H9 (cell line): ENCODE measurements around the gene HIBCH. TPM values are rescaled to one million over a fixed set of nuclear protein-coding genes. Genes with fewer than 3 reads are reported as not detected.

Experiments used
- DNase-seq: peaks from one replicate; pipeline ENCODE4 v3.0.0-alpha.2; 2017
- H2AFZ ChIP-seq: one replicate; pipeline ENCODE4 v1.6.1; 2013; ENCODE audit warnings: mild to moderate bottlenecking, low read length, control low read depth, moderate library complexity
- H2AK5ac ChIP-seq: 2 replicates; pipeline ENCODE4 v1.6.1; 2013; ENCODE audit warnings: low read length, control low read depth, mixed read lengths; ENCODE audit not compliant: insufficient read length
- H2BK120ac ChIP-seq: one replicate; pipeline ENCODE4 v1.6.1; 2013; ENCODE audit warnings: low read depth, mild to moderate bottlenecking, low read length, control low read depth, inconsistent platforms; ENCODE audit not compliant: poor library complexity, severe bottlenecking
- H2BK12ac ChIP-seq: 2 replicates; pipeline ENCODE4 v1.6.1; 2013; ENCODE audit warnings: low read length, control low read depth, mixed read lengths, low read depth; ENCODE audit not compliant: insufficient read length
- H2BK15ac ChIP-seq: 2 replicates; pipeline ENCODE4 v1.6.1; 2013; ENCODE audit warnings: low read depth, low read length, control low read depth
- H2BK20ac ChIP-seq: one replicate; pipeline ENCODE4 v1.6.1; 2013; ENCODE audit warnings: low read depth, mild to moderate bottlenecking, low read length, control low read depth, inconsistent platforms; ENCODE audit not compliant: poor library complexity, severe bottlenecking
- H2BK5ac ChIP-seq: 2 replicates; pipeline ENCODE4 v1.6.1; 2013; ENCODE audit warnings: low read length, control low read depth, mixed read lengths; ENCODE audit not compliant: insufficient read length
- H3K14ac ChIP-seq: 2 replicates; pipeline ENCODE4 v1.6.1; 2013; ENCODE audit warnings: low read length, control low read depth; ENCODE audit not compliant: insufficient read depth
- H3K18ac ChIP-seq: 2 replicates; pipeline ENCODE4 v1.6.1; 2013; ENCODE audit warnings: low read depth, mild to moderate bottlenecking, mixed read lengths, low read length, control low read depth; ENCODE audit not compliant: insufficient read length
- H3K23ac ChIP-seq: 2 replicates; pipeline ENCODE4 v1.6.1; 2013; ENCODE audit warnings: low read length, control low read depth, mixed read lengths, low read depth; ENCODE audit not compliant: insufficient read length
- H3K23me2 ChIP-seq: 2 replicates; pipeline ENCODE4 v1.6.1; 2013; ENCODE audit warnings: low read depth, mild to moderate bottlenecking, mixed read lengths, low read length, control low read depth; ENCODE audit not compliant: insufficient read length, poor library complexity, severe bottlenecking
- H3K27ac ChIP-seq: 2 replicates; pipeline ENCODE4 v1.5.1; 2013; ENCODE audit warnings: low read length, control low read depth, mixed read lengths, low read depth; ENCODE audit not compliant: insufficient read length
- H3K27me3 ChIP-seq: 2 replicates; pipeline ENCODE4 v1.6.1; 2013; ENCODE audit warnings: low read length, control low read depth, inconsistent platforms; ENCODE audit not compliant: insufficient read depth
- H3K4ac ChIP-seq: 2 replicates; pipeline ENCODE4 v1.6.1; 2013; ENCODE audit warnings: low read depth, mild to moderate bottlenecking, control low read depth, inconsistent platforms, low read length, moderate library complexity
- H3K4me1 ChIP-seq: 2 replicates; pipeline ENCODE4 v1.6.1; 2013; ENCODE audit warnings: low read length, control low read depth, inconsistent platforms; ENCODE audit not compliant: insufficient read depth
- H3K4me2 ChIP-seq: 2 replicates; pipeline ENCODE4 v1.6.1; 2013; ENCODE audit warnings: low read length, control low read depth, mixed read lengths; ENCODE audit not compliant: insufficient read length, insufficient read depth
- H3K56ac ChIP-seq: 2 replicates; pipeline ENCODE4 v1.6.1; 2013; ENCODE audit warnings: low read depth, mild to moderate bottlenecking, mixed read lengths, low read length, control low read depth; ENCODE audit not compliant: insufficient read length
- H3K79me1 ChIP-seq: 2 replicates; pipeline ENCODE4 v1.6.1; 2013; ENCODE audit warnings: low read depth, mild to moderate bottlenecking, moderate library complexity, low read length, control low read depth, inconsistent platforms; ENCODE audit not compliant: insufficient read depth, poor library complexity, severe bottlenecking
- H3K79me2 ChIP-seq: 2 replicates; pipeline ENCODE4 v1.6.1; 2013; ENCODE audit warnings: low read length, control low read depth, inconsistent platforms; ENCODE audit not compliant: insufficient read depth
- H3K9ac ChIP-seq: 2 replicates; pipeline ENCODE4 v1.6.1; 2013; ENCODE audit warnings: low read length, control low read depth, mixed read lengths; ENCODE audit not compliant: insufficient read length; ENCODE audit errors: extremely low read depth
- H3K9me3 ChIP-seq: one replicate; pipeline ENCODE4 v1.6.1; 2013; ENCODE audit warnings: low read depth, low read length, inconsistent platforms; ENCODE audit not compliant: control insufficient read depth
- H3T11ph ChIP-seq: one replicate; pipeline ENCODE4 v1.6.1; 2013; ENCODE audit warnings: mild to moderate bottlenecking, low read length, control low read depth, inconsistent platforms
- H4K20me1 ChIP-seq: one replicate; pipeline ENCODE4 v1.6.1; 2013; ENCODE audit not compliant: control insufficient read depth, insufficient read length, insufficient read depth
- H4K5ac ChIP-seq: 2 replicates; pipeline ENCODE4 v1.6.1; 2013; ENCODE audit warnings: low read depth, mild to moderate bottlenecking, mixed read lengths, low read length, control low read depth; ENCODE audit not compliant: insufficient read length
- H4K8ac ChIP-seq: replicated peaks from 2 replicates; pipeline ENCODE4 v1.6.1; 2013; ENCODE audit warnings: low read length, control low read depth, mixed read lengths, low read depth; ENCODE audit not compliant: insufficient read length
- H4K91ac ChIP-seq: 2 replicates; pipeline ENCODE4 v1.6.1; 2013; ENCODE audit warnings: low read depth, mild to moderate bottlenecking, moderate library complexity, mixed read lengths, low read length, control low read depth; ENCODE audit not compliant: insufficient read length
- H3K27ac Mint-ChIP-seq, 3 experiments: 2 replicates in 2 of 3; 3 replicates in 1 of 3; pipeline ENCODE4 v1.8.0; 2020 to 2021; ENCODE audit warnings: mixed read lengths in 3 of 3, mild to moderate bottlenecking in 1 of 3, moderate library complexity in 1 of 3
- H3K27me3 Mint-ChIP-seq: 2 replicates; pipeline ENCODE4 v1.8.0; 2021; ENCODE audit warnings: low read depth, mild to moderate bottlenecking, moderate library complexity, mixed read lengths
- H3K36me3 Mint-ChIP-seq, 3 experiments: 2 replicates in 2 of 3; 3 replicates in 1 of 3; pipeline ENCODE4 v1.8.0; 2020 to 2021; ENCODE audit warnings: low read depth in 3 of 3, mixed read lengths in 3 of 3; ENCODE audit not compliant: insufficient read depth in 1 of 3
- H3K4me1 Mint-ChIP-seq, 2 experiments: 2 replicates each; pipeline ENCODE4 v1.8.0; 2020; ENCODE audit warnings: mixed read lengths in 2 of 2
- H3K4me3 Mint-ChIP-seq, 2 experiments: 2 replicates in 1 of 2; 3 replicates in 1 of 2; pipeline ENCODE4 v1.8.0; 2020 to 2021; ENCODE audit warnings: mild to moderate bottlenecking in 2 of 2, mixed read lengths in 2 of 2, moderate library complexity in 1 of 2
- H3K9me3 Mint-ChIP-seq, 2 experiments: 2 replicates in 1 of 2; 3 replicates in 1 of 2; pipeline ENCODE4 v1.8.0; 2020; ENCODE audit warnings: mild to moderate bottlenecking in 2 of 2, mixed read lengths in 2 of 2, moderate library complexity in 1 of 2
- CTCF ChIP-seq: fragments of 200-600 bp; sonication (generic); conservative IDR thresholded peaks from 3 replicates; pipeline ENCODE4 v1.8.0; 2021; ENCODE audit warnings: antibody characterized with exemption, mild to moderate bottlenecking
- WGBS: extraction: QIAGEN DNeasy Blood & Tissue Kit; methylation state at CpG from one replicate; pipeline ENCODE4 v1.1.7; 2013; ENCODE audit warnings: missing lambda C conversion rate, low lambda C conversion rate, mixed read lengths; ENCODE audit not compliant: insufficient read length; ENCODE audit errors: extremely low coverage; 5-methylcytosine and 5-hydroxymethylcytosine counted together
- total RNA-seq: library from RNA; stranded (reverse); gene quantifications from 2 replicates; pipeline ENCODE4 v1.2.1, GENCODE V29; 2021

The HIBCH gene
- total RNA-seq, 1 experiment from 2014 or later = 28.0 TPM

- no peak overlapping the region for H2AFZ ChIP-seq
- H4K20me1 ChIP-seq = no peaks in the 10 kb centered on the region
- no peaks in the 10 kb centered on the region for H3K79me1 ChIP-seq
- no peak overlapping the region for H2BK20ac ChIP-seq
- H3K27me3 Mint-ChIP-seq = peaks cover 2% of the 10 kb centered on the region; the same call in 1 of the 2 replicates
- no peak overlapping the region for H2BK5ac ChIP-seq
- H3K9me3 Mint-ChIP-seq = peaks cover 30 to 34% of the 10 kb centered on the region in 2 experiments
- H4K5ac ChIP-seq = no peak overlapping the region
- peaks cover 36 to 45% (median 41%) of the 10 kb centered on the region in 3 experiments for H3K36me3 Mint-ChIP-seq
- H3K4ac ChIP-seq = no peak overlapping the region
- no peaks in the 10 kb centered on the region for H3K79me2 ChIP-seq
- WGBS = no CpG with 5 or more reads among the region's 7 CpGs
- no peak for DNase-seq
- no peaks in the 10 kb centered on the region for H3K4me1 ChIP-seq
- no peak overlapping the region for H3K14ac ChIP-seq
- H2BK15ac ChIP-seq = no peak overlapping the region
- H3K27ac Mint-ChIP-seq = no peak overlapping the region; a peak in 2 of 7 replicates
- H3K27me3 ChIP-seq = no peaks in the 10 kb centered on the region
- H3K9ac ChIP-seq = no peak overlapping the region
- H4K91ac ChIP-seq = no peak overlapping the region
- H3K23ac ChIP-seq = no peak overlapping the region
- H3K27ac ChIP-seq = no peak overlapping the region
- H3K18ac ChIP-seq = no peak overlapping the region
- no peak overlapping the region for H2BK12ac ChIP-seq
- H3K56ac ChIP-seq = no peak overlapping the region
- H3T11ph ChIP-seq = no peak overlapping the region
- no peak for TF ChIP-seq CTCF
- peaks cover 10% of the 10 kb centered on the region for H3K9me3 ChIP-seq
- H3K4me1 Mint-ChIP-seq = peaks cover 8% of the 10 kb centered on the region in 2 experiments
- no peaks in the 10 kb centered on the region for H3K23me2 ChIP-seq
- H2AK5ac ChIP-seq = no peak overlapping the region
- H3K4me2 ChIP-seq = no peak overlapping the region
- H2BK120ac ChIP-seq = no peak overlapping the region
- no peak overlapping the region for H4K8ac ChIP-seq
- H3K4me3 Mint-ChIP-seq = no peak overlapping the region
Observed at GRCh38 chr2:190221429-190221828, 98.2 kb downstream of the HIBCH start.
